Right lobe of liver (tissue), 4 donors: ENCODE results near the gene LRMDA.

Experiments used
- POLR2A ChIP-seq: fragments of 450-650 bp; IDR thresholded peaks from one replicate; pipeline ENCODE4 v1.6.1; 2017; ENCODE audit warnings: antibody characterized with exemption, mild to moderate bottlenecking
- TF ChIP-seq, protein P1 (sequence below), 4 donors: fragments of 200-600 bp in 3 of 4; fragments of 450-650 bp in 1 of 4; IDR thresholded peaks; one replicate each; pipeline versions ENCODE4 v1.5.1 to v1.8.0; 2016 to 2022; ENCODE audit warnings: antibody characterized with exemption in 4 of 4, mild to moderate bottlenecking in 2 of 4
- donor health status: DM: no; HTN: no; CAD: no.
- donor health status: DM: no; HTN: no; CAD: no.
- donor health status: DM: no; HTN: yes; CAD: no.

GRCh38 chr10:75773813-75774782 is 342.7 kb downstream of the LRMDA start:
- TF ChIP-seq, protein P1, sequence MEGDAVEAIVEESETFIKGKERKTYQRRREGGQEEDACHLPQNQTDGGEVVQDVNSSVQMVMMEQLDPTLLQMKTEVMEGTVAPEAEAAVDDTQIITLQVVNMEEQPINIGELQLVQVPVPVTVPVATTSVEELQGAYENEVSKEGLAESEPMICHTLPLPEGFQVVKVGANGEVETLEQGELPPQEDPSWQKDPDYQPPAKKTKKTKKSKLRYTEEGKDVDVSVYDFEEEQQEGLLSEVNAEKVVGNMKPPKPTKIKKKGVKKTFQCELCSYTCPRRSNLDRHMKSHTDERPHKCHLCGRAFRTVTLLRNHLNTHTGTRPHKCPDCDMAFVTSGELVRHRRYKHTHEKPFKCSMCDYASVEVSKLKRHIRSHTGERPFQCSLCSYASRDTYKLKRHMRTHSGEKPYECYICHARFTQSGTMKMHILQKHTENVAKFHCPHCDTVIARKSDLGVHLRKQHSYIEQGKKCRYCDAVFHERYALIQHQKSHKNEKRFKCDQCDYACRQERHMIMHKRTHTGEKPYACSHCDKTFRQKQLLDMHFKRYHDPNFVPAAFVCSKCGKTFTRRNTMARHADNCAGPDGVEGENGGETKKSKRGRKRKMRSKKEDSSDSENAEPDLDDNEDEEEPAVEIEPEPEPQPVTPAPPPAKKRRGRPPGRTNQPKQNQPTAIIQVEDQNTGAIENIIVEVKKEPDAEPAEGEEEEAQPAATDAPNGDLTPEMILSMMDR (IDR thresholded peaks at IDR 0.05) = no peak
- no peak for TF ChIP-seq POLR2A
